ENCODE measurements around the gene ATP5ME.

The ATP5ME gene

GRCh38 chr4:692771-693554 lies 18.9 kb upstream of the ATP5ME start:
- Histone ChIP-seq H3K4me3 (ENCODE audit: insufficient read depth, low read depth, low read length) (no peak overlapping the region), H3K4me1 (ENCODE audit: control insufficient read depth, insufficient read depth, low read length) (peaks cover 23% of the 10 kb centered on the region), H3K27me3 (ENCODE audit: control insufficient read depth, insufficient read depth, low read length, poor library complexity, severe bottlenecking) (peaks cover 10% of the 10 kb centered on the region), H3K27ac (ENCODE audit: insufficient read depth, low read depth, low read length, poor library complexity, severe bottlenecking) (no peak overlapping the region), H3K36me3 (ENCODE audit: control insufficient read depth, insufficient read depth, low read length) (no peaks in the 10 kb centered on the region), H3K9me3 (ENCODE audit: control insufficient read depth, low read length) (no peaks in the 10 kb centered on the region)
- 86 to 91% methylated on average over 32 of the region's 32 CpGs for WGBS, 2 experiments

GRCh38 chr4:689723-690122 lies 15.6 kb upstream of the ATP5ME start:
- WGBS, 2 experiments, result 83 to 85% methylated on average over 8 of the region's 8 CpGs
- Histone ChIP-seq H3K27me3 (ENCODE audit: control insufficient read depth, insufficient read depth, low read length, poor library complexity, severe bottlenecking) (peaks cover 10% of the 10 kb centered on the region), H3K36me3 (ENCODE audit: control insufficient read depth, insufficient read depth, low read length) (no peaks in the 10 kb centered on the region), H3K27ac (ENCODE audit: insufficient read depth, low read depth, low read length, poor library complexity, severe bottlenecking) (no peak overlapping the region), H3K4me1 (ENCODE audit: control insufficient read depth, insufficient read depth, low read length) (peaks cover 23% of the 10 kb centered on the region), H3K4me3 (ENCODE audit: insufficient read depth, low read depth, low read length) (no peak overlapping the region), H3K9me3 (ENCODE audit: control insufficient read depth, low read length) (no peaks in the 10 kb centered on the region)

- peaks cover 10% of the 10 kb centered on the region for H3K27me3 ChIP-seq (ENCODE audit: control insufficient read depth, insufficient read depth, low read length, poor library complexity, severe bottlenecking)
- H3K4me1 ChIP-seq (ENCODE audit: control insufficient read depth, insufficient read depth, low read length), result peaks cover 23% of the 10 kb centered on the region
- no peaks in the 10 kb centered on the region for H3K9me3 ChIP-seq (ENCODE audit: control insufficient read depth, low read length)
- WGBS, 2 experiments, result 11% methylated on average over 59 of the region's 59 CpGs
- H3K4me3 ChIP-seq (ENCODE audit: insufficient read depth, low read depth, low read length), result peak within 1 kb of the TSS; percentile 33
- no peaks in the 10 kb centered on the region for H3K36me3 ChIP-seq (ENCODE audit: control insufficient read depth, insufficient read depth, low read length)
- H3K27ac ChIP-seq (ENCODE audit: insufficient read depth, low read depth, low read length, poor library complexity, severe bottlenecking), result no peak within 1 kb of the TSS
Measured at GRCh38 chr4:688854-689681, 15.0 kb upstream of the ATP5ME start, which contains the start of gene SLC49A3. Gene SLC49A3, minus strand, starts transcription at chr4:689151. Its CDS starts 24 bp downstream, at chr4:689127.

- peaks cover 23% of the 10 kb centered on the region for H3K4me1 ChIP-seq (ENCODE audit: control insufficient read depth, insufficient read depth, low read length)
- H3K36me3 ChIP-seq (ENCODE audit: control insufficient read depth, insufficient read depth, low read length), result no peaks in the 10 kb centered on the region
- H3K27ac ChIP-seq (ENCODE audit: insufficient read depth, low read depth, low read length, poor library complexity, severe bottlenecking), result no peak overlapping the region
- no peaks in the 10 kb centered on the region for H3K9me3 ChIP-seq (ENCODE audit: control insufficient read depth, low read length)
- H3K27me3 ChIP-seq (ENCODE audit: control insufficient read depth, insufficient read depth, low read length, poor library complexity, severe bottlenecking), result peaks cover 10% of the 10 kb centered on the region
- peak overlapping the region; percentile 33 for H3K4me3 ChIP-seq (ENCODE audit: insufficient read depth, low read depth, low read length)
- WGBS, 2 experiments, result 72 to 76% methylated on average over 26 of the region's 26 CpGs
Measured at GRCh38 chr4:687971-688853, 14.1 kb upstream of the ATP5ME start.

- H3K4me1 ChIP-seq (ENCODE audit: control insufficient read depth, insufficient read depth, low read length), result peaks cover 19% of the 10 kb centered on the region
- H3K36me3 ChIP-seq (ENCODE audit: control insufficient read depth, insufficient read depth, low read length), result no peaks in the 10 kb centered on the region
- H3K27me3 ChIP-seq (ENCODE audit: control insufficient read depth, insufficient read depth, low read length, poor library complexity, severe bottlenecking), result peaks cover 10% of the 10 kb centered on the region
- H3K4me3 ChIP-seq (ENCODE audit: insufficient read depth, low read depth, low read length), result no peak overlapping the region
- WGBS, 2 experiments, result 85 to 87% methylated on average over 38 of the region's 38 CpGs
- no peak overlapping the region for H3K27ac ChIP-seq (ENCODE audit: insufficient read depth, low read depth, low read length, poor library complexity, severe bottlenecking)
- H3K9me3 ChIP-seq (ENCODE audit: control insufficient read depth, low read length), result no peaks in the 10 kb centered on the region
Measured at GRCh38 chr4:687048-687970, 13.2 kb upstream of the ATP5ME start.

GRCh38 chr4:686413-687040 lies 12.5 kb upstream of the ATP5ME start:
- Histone ChIP-seq H3K27me3 (ENCODE audit: control insufficient read depth, insufficient read depth, low read length, poor library complexity, severe bottlenecking) (peaks cover 10% of the 10 kb centered on the region), H3K9me3 (ENCODE audit: control insufficient read depth, low read length) (no peaks in the 10 kb centered on the region), H3K4me1 (ENCODE audit: control insufficient read depth, insufficient read depth, low read length) (peaks cover 19% of the 10 kb centered on the region), H3K4me3 (ENCODE audit: insufficient read depth, low read depth, low read length) (no peak overlapping the region), H3K27ac (ENCODE audit: insufficient read depth, low read depth, low read length, poor library complexity, severe bottlenecking) (no peak overlapping the region), H3K36me3 (ENCODE audit: control insufficient read depth, insufficient read depth, low read length) (no peaks in the 10 kb centered on the region)
- WGBS, 2 experiments, result 93 to 94% methylated on average over 31 of the region's 31 CpGs

GRCh38 chr4:685679-686412 lies 11.8 kb upstream of the ATP5ME start:
- Histone ChIP-seq H3K27me3 (ENCODE audit: control insufficient read depth, insufficient read depth, low read length, poor library complexity, severe bottlenecking) (peaks cover 11% of the 10 kb centered on the region), H3K9me3 (ENCODE audit: control insufficient read depth, low read length) (no peaks in the 10 kb centered on the region), H3K27ac (ENCODE audit: insufficient read depth, low read depth, low read length, poor library complexity, severe bottlenecking) (no peak overlapping the region), H3K4me1 (ENCODE audit: control insufficient read depth, insufficient read depth, low read length) (peaks cover 19% of the 10 kb centered on the region), H3K36me3 (ENCODE audit: control insufficient read depth, insufficient read depth, low read length) (no peaks in the 10 kb centered on the region), H3K4me3 (ENCODE audit: insufficient read depth, low read depth, low read length) (no peak overlapping the region)
- WGBS, 2 experiments, result 93% methylated on average over 37 of the region's 37 CpGs

GRCh38 chr4:684623-685327 lies 10.7 kb upstream of the ATP5ME start:
- no peaks in the 10 kb centered on the region for H3K9me3 ChIP-seq (ENCODE audit: control insufficient read depth, low read length)
- no peaks in the 10 kb centered on the region for H3K36me3 ChIP-seq (ENCODE audit: control insufficient read depth, insufficient read depth, low read length)
- no peak overlapping the region for H3K4me3 ChIP-seq (ENCODE audit: insufficient read depth, low read depth, low read length)
- H3K27ac ChIP-seq (ENCODE audit: insufficient read depth, low read depth, low read length, poor library complexity, severe bottlenecking), result no peak overlapping the region
- H3K27me3 ChIP-seq (ENCODE audit: control insufficient read depth, insufficient read depth, low read length, poor library complexity, severe bottlenecking), result peaks cover 22% of the 10 kb centered on the region
- peaks cover 13% of the 10 kb centered on the region for H3K4me1 ChIP-seq (ENCODE audit: control insufficient read depth, insufficient read depth, low read length)
- WGBS, 2 experiments, result 89% methylated on average over 21 of the region's 21 CpGs
